GM19324 (cell line): Measurements from ENCODE around the gene VASP.

Source experiments
- ATAC-seq: cut with Tn5 transposase; IDR thresholded peaks from one replicate; pipeline ENCODE4 v1.9.1; 2021; ENCODE audit warnings: mild to moderate bottlenecking, moderate library complexity; ENCODE audit not compliant: unreplicated experiment, low FRiP score

Gene VASP

GRCh38 chr19:45542234-45542668, 35.0 kb downstream of the VASP start:
- no peak for ATAC-seq

- no peak for ATAC-seq
These were observed 40.0 kb downstream of the VASP start for GRCh38 chr19:45547211-45547770.

- no peak for ATAC-seq
These were observed 40.8 kb downstream of the VASP start for GRCh38 chr19:45547965-45548609.

GRCh38 chr19:45553464-45553863, 46.2 kb downstream of the VASP start:
- no peak for ATAC-seq

GRCh38 chr19:45554481-45554880, 47.2 kb downstream of the VASP start:
- ATAC-seq = no peak

GRCh38 chr19:45556835-45557234, 49.6 kb downstream of the VASP start:
- no peak for ATAC-seq

GRCh38 chr19:45558399-45558878, 51.2 kb downstream of the VASP start:
- ATAC-seq = no peak

GRCh38 chr19:45560038-45560437, 52.8 kb downstream of the VASP start:
- ATAC-seq = no peak

GRCh38 chr19:45560686-45561085, 53.4 kb downstream of the VASP start:
- ATAC-seq = no peak

- no peak for ATAC-seq
These were observed 57.0 kb downstream of the VASP start for GRCh38 chr19:45564131-45564780.

GRCh38 chr19:45567609-45568008, 60.3 kb downstream of the VASP start:
- no peak for ATAC-seq

GRCh38 chr19:45568732-45569131, 61.5 kb downstream of the VASP start:
- ATAC-seq = no peak

GRCh38 chr19:45569619-45570421, 62.5 kb downstream of the VASP start:
- ATAC-seq = no peak

- no peak for ATAC-seq
These were observed 64.4 kb downstream of the VASP start for GRCh38 chr19:45571457-45572220.

GRCh38 chr19:45574526-45574925, 67.2 kb downstream of the VASP start:
- no peak for ATAC-seq

- no peak for ATAC-seq
These were observed 67.9 kb downstream of the VASP start for GRCh38 chr19:45575216-45575615.
